Bronchial epithelial cell (primary cell): Measurements from ENCODE around the gene NUP35. TPM values are rescaled to one million over a fixed set of nuclear protein-coding genes. Genes with fewer than 3 reads are reported as not detected.

Experiments used
- DNase-seq: peaks from one replicate; pipeline ENCODE4 v3.0.0-alpha.2; 2010; ENCODE audit warnings: low read depth
- FAIRE-seq: peaks from 2 replicates; lab custom pipeline; 2011; peaks lifted over from hg19 to GRCh38; lab: Jason Lieb, UNC
- H3K27me3 ChIP-seq: 2 replicates; pipeline ENCODE4 v1.5.1; 2011; ENCODE audit warnings: low read length; ENCODE audit not compliant: control insufficient read depth, insufficient read depth
- H3K36me3 ChIP-seq: 2 replicates; pipeline ENCODE4 v1.5.1; 2011; ENCODE audit warnings: low read length; ENCODE audit not compliant: control insufficient read depth, insufficient read depth
- H3K4me3 ChIP-seq: 2 replicates; pipeline ENCODE4 v1.5.1; 2011; ENCODE audit warnings: mild to moderate bottlenecking, low read depth, low read length, control low read depth
- CTCF ChIP-seq: IDR thresholded peaks from 2 replicates; pipeline ENCODE4 v1.5.1; 2011; ENCODE audit warnings: mild to moderate bottlenecking, moderate library complexity, low read length, control low read depth, inconsistent platforms; ENCODE audit not compliant: insufficient read depth, severe bottlenecking
- total RNA-seq: library from RNA; depleted of rRNA; stranded (reverse); fragments of >200 nt; gene quantifications from 2 replicates; pipeline ENCODE4 v1.2.1, GENCODE V29; 2014

NUP35 gene, protein sequence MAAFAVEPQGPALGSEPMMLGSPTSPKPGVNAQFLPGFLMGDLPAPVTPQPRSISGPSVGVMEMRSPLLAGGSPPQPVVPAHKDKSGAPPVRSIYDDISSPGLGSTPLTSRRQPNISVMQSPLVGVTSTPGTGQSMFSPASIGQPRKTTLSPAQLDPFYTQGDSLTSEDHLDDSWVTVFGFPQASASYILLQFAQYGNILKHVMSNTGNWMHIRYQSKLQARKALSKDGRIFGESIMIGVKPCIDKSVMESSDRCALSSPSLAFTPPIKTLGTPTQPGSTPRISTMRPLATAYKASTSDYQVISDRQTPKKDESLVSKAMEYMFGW
- total RNA-seq = 5.5 and 9.7 TPM in 2 replicates

GRCh38 chr2:183124222-183124956 lies at the start of gene NUP35:
NUP35 (plus strand) TSS chr2:183124443; CDS start chr2:183124458, 15 bp downstream.
- Histone ChIP-seq H3K27me3 (no peaks in the 10 kb centered on the region), H3K4me3 (peak within 1 kb of the TSS; percentile 86), H3K36me3 (no peaks in the 10 kb centered on the region)
- no peak for TF ChIP-seq CTCF
- FAIRE-seq (no peak), DNase-seq (peak; percentile 88)

GRCh38 chr2:183078163-183078463 lies 46.1 kb upstream of the NUP35 start:
- Histone ChIP-seq H3K36me3 (no peaks in the 10 kb centered on the region), H3K27me3 (no peaks in the 10 kb centered on the region), H3K4me3 (peak overlapping the region; percentile 49)
- no peak for FAIRE-seq
- TF ChIP-seq CTCF = no peak
- no peak for DNase-seq

- no peaks in the 10 kb centered on the region for H3K36me3 ChIP-seq
- peak within 1 kb of the TSS; percentile 49 for H3K4me3 ChIP-seq
- DNase-seq = peak; percentile 98
- H3K27me3 ChIP-seq = no peaks in the 10 kb centered on the region
- no peak for FAIRE-seq
- TF ChIP-seq CTCF = no peak
Measured at GRCh38 chr2:183078464-183079138, 45.6 kb upstream of the NUP35 start, which contains the start of gene DUSP19. DUSP19 (plus strand) TSS chr2:183078747; CDS start chr2:183078934, 187 bp downstream.

DNA sequence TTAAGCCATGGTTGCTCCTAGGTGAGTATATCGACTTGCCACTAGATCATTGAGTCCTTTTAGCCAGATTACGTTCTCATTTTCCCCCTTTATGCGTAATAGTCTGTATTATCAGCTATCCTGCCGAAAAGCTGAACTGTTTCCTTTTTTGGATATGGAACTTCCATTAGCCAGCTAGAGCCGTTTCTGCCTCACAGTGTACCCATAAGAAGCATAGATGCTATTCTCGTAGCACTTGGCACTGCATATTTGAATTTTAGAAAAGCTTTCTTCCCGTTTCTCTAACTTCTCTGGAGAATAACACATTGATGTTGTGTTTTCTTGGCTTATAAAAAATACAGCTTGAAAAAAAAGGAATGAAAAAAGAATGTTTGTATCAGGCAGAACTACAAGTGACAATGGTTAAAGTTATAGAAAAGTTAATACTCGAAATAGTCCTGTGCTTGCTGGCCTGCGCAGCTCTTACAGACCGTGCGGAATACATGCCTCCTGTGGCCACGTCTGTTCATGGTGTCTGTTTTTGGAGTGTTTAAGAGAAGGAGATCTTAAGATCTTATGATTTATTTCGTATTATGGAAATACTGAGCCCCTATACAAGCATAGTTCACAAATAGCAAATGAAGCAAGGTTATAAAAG lies 45.0 kb upstream of the NUP35 start:
- Histone ChIP-seq H3K4me3 (peak overlapping the region; percentile 49), H3K27me3 (no peaks in the 10 kb centered on the region), H3K36me3 (no peaks in the 10 kb centered on the region)
- TF ChIP-seq CTCF = no peak
- no peak for FAIRE-seq
- peak; percentile 12 for DNase-seq

DNA sequence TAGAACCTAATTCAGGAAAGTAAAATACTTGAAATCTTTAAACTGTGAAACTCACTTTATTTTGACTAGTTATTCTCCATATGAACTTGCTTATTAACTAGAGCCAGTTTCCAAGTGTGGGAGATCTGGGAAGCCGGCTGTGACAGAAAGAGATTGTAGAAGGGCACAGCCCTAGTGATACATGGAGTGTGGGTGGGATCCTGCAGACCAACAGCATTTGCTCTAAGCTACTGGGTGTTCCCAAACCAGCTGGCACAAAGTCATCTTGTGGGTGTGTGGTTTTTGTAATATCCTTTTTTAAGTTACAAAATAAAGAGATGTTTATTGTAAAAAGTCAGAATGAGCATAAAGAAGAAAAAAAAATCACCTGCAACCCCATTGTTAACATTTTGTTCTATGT lies 42.3 kb upstream of the NUP35 start:
- H3K27me3 ChIP-seq = no peaks in the 10 kb centered on the region
- DNase-seq (no peak), FAIRE-seq (no peak)
- no peak overlapping the region for H3K4me3 ChIP-seq
- H3K36me3 ChIP-seq = no peaks in the 10 kb centered on the region
- TF ChIP-seq CTCF = no peak
